Kidney epithelial cell (primary cell): ENCODE measurements around the gene IDI1. TPM values are rescaled to one million over a fixed set of nuclear protein-coding genes. Genes with fewer than 3 reads are reported as not detected.

Experiments
- DNase-seq: peaks from one replicate; pipeline ENCODE4 v3.0.0-alpha.2; 2010; ENCODE audit warnings: low read depth
- H3K27me3 ChIP-seq: 2 replicates; pipeline ENCODE4 v1.6.0; 2011; ENCODE audit warnings: low read length; ENCODE audit not compliant: control insufficient read depth, insufficient read depth
- H3K36me3 ChIP-seq: 2 replicates; pipeline ENCODE4 v1.5.1; 2011; ENCODE audit warnings: low read length; ENCODE audit not compliant: control insufficient read depth, insufficient read depth
- H3K4me3 ChIP-seq: 2 replicates; pipeline ENCODE4 v1.5.1; 2011; ENCODE audit warnings: low read depth, mild to moderate bottlenecking, control low read depth, low read length
- total RNA-seq: library from RNA; depleted of rRNA; stranded (reverse); fragments of >200 nt; gene quantifications from 2 replicates; pipeline ENCODE4 v1.2.3, GENCODE V29; 2015
- TF ChIP-seq, protein P1 (sequence below): IDR thresholded peaks from 2 replicates; pipeline ENCODE4 v1.5.1; 2011; ENCODE audit warnings: mild to moderate bottlenecking, moderate library complexity, low read length, control low read depth, inconsistent platforms; ENCODE audit not compliant: insufficient read depth, poor library complexity, severe bottlenecking

IDI1 gene
- total RNA-seq, 1 donor from 2014 or later: 65.3 TPM

- no peak for DNase-seq
- H3K27me3 ChIP-seq: no peaks in the 10 kb centered on the region
- H3K4me3 ChIP-seq: no peak overlapping the region
- no peaks in the 10 kb centered on the region for H3K36me3 ChIP-seq
- TF ChIP-seq, protein P1, sequence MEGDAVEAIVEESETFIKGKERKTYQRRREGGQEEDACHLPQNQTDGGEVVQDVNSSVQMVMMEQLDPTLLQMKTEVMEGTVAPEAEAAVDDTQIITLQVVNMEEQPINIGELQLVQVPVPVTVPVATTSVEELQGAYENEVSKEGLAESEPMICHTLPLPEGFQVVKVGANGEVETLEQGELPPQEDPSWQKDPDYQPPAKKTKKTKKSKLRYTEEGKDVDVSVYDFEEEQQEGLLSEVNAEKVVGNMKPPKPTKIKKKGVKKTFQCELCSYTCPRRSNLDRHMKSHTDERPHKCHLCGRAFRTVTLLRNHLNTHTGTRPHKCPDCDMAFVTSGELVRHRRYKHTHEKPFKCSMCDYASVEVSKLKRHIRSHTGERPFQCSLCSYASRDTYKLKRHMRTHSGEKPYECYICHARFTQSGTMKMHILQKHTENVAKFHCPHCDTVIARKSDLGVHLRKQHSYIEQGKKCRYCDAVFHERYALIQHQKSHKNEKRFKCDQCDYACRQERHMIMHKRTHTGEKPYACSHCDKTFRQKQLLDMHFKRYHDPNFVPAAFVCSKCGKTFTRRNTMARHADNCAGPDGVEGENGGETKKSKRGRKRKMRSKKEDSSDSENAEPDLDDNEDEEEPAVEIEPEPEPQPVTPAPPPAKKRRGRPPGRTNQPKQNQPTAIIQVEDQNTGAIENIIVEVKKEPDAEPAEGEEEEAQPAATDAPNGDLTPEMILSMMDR: no peak
Observed at GRCh38 chr10:1034758-1035157, 14.2 kb downstream of the IDI1 start.

GRCh38 chr10:1033601-1034000 lies 15.3 kb downstream of the IDI1 start:
- Histone ChIP-seq H3K36me3 (no peaks in the 10 kb centered on the region), H3K4me3 (no peak overlapping the region), H3K27me3 (no peaks in the 10 kb centered on the region)
- DNase-seq: no peak
- TF ChIP-seq, protein P1: no peak

DNA sequence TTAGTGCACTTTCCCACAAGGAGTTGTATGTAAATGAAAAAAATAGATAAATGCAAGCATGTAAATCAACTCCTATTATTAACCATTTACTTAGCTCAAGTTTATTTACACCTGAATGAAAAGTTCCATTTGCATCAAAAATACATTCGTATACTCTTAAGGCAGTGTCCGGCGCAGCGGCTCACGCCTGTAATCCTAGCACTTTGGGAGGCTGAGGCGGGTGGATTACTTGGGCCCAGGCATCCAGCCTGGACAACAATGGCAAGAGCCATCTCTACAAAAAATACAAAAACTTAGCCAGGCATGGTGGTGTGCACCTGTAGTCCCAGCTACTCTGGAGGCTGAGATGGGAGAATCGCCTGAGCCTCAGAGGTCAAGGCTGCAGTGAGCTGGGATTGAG lies 19.1 kb downstream of the IDI1 start:
- H3K36me3 ChIP-seq: no peaks in the 10 kb centered on the region
- TF ChIP-seq, protein P1: no peak
- no peaks in the 10 kb centered on the region for H3K27me3 ChIP-seq
- H3K4me3 ChIP-seq: no peak overlapping the region
- DNase-seq: no peak

GRCh38 chr10:1026578-1026977 lies 22.3 kb downstream of the IDI1 start:
- Histone ChIP-seq H3K36me3 (no peaks in the 10 kb centered on the region), H3K27me3 (no peaks in the 10 kb centered on the region), H3K4me3 (no peak overlapping the region)
- DNase-seq: no peak
- TF ChIP-seq, protein P1: no peak

DNA sequence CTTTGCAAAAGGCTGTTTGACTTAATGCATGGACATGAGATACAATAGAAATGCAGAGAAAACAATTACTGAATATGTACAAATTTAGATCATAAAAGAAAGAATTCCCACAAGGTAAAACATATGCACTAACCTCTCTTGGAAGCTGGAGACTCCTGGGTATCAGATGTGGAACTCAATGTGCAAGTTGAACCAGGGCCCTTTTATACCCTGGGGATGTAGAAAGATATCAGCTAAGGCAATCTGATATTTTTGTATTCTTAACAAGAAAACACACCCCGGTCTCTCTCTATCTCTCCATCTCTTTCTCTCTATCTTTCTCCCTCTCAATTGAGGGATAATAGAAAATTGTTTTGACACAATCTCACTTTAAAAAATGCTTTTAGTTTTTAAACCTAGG lies 23.2 kb downstream of the IDI1 start, which contains the start of gene IDI2:
IDI2 (minus strand) TSS at position 177 of the 400 bp plus-strand sequence. CDS start 1,136 bp downstream, outside the sequence.
- H3K27me3 ChIP-seq: no peaks in the 10 kb centered on the region
- no peaks in the 10 kb centered on the region for H3K36me3 ChIP-seq
- TF ChIP-seq, protein P1: no peak
- no peak for DNase-seq
- no peak within 1 kb of the TSS for H3K4me3 ChIP-seq

DNA sequence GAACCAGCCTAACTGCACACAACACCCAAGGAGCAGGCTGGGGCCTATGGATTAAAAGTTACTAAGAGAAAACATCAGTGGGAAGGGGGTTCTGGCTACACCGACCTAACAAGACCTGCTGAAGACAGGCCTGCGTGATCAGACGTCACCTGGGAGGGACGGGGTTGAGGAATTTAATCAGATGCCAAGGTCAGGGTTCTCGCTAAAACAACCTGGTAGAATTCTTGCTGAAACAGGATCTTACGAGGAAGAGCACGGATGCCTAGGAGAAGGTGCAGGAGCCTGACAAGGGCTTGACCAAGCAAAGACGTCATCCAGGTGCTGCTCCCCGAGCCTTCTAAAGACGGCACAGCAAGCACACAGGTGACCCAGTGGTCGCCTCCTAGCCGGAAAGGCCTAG lies 24.8 kb downstream of the IDI1 start:
- TF ChIP-seq, protein P1: no peak
- Histone ChIP-seq H3K4me3 (no peak overlapping the region), H3K36me3 (peaks cover 3% of the 10 kb centered on the region)

More for the DNA sequence above, 24.8 kb downstream of the IDI1 start:
- no peak for DNase-seq
- H3K27me3 ChIP-seq: no peaks in the 10 kb centered on the region
